ENCODE measurements around the gene COL4A3.
"Not testable (repeated sequence)": the region's sequence is repeated elsewhere in the genome, so short reads cannot be mapped to it uniquely, and the experiment has no call there.

The COL4A3 gene

GRCh38 chr2:227163485-227163997 lies 883 bp upstream of the COL4A3 start:
- no peak for DNase-seq (ENCODE audit: low read depth, low spot score)
- TF ChIP-seq, protein P1, sequence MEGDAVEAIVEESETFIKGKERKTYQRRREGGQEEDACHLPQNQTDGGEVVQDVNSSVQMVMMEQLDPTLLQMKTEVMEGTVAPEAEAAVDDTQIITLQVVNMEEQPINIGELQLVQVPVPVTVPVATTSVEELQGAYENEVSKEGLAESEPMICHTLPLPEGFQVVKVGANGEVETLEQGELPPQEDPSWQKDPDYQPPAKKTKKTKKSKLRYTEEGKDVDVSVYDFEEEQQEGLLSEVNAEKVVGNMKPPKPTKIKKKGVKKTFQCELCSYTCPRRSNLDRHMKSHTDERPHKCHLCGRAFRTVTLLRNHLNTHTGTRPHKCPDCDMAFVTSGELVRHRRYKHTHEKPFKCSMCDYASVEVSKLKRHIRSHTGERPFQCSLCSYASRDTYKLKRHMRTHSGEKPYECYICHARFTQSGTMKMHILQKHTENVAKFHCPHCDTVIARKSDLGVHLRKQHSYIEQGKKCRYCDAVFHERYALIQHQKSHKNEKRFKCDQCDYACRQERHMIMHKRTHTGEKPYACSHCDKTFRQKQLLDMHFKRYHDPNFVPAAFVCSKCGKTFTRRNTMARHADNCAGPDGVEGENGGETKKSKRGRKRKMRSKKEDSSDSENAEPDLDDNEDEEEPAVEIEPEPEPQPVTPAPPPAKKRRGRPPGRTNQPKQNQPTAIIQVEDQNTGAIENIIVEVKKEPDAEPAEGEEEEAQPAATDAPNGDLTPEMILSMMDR (IDR thresholded peaks at IDR 0.05; ENCODE audit: insufficient read depth, low read length, missing control alignments): no peak
- ChIA-PET POLR2A (no interaction called here), CTCF (no interaction called here)
- H3K4me3 ChIP-seq (ENCODE audit: low read depth, low read length): no peak overlapping the region

- TF ChIP-seq, protein P1 (IDR thresholded peaks at IDR 0.05; ENCODE audit: insufficient read depth, low read length, missing control alignments): no peak
- H3K4me3 ChIP-seq (ENCODE audit: low read depth, low read length): no peak overlapping the region
- DNase-seq (ENCODE audit: low read depth, low spot score): no peak
- ChIA-PET CTCF (no interaction called here), POLR2A (no interaction called here)
These were observed 403 bp downstream of the COL4A3 start for GRCh38 chr2:227164763-227165291.

- DNase-seq (ENCODE audit: low read depth, low spot score); H3K4me3 ChIP-seq (ENCODE audit: low read depth, low read length); POLR2A ChIA-PET: not testable (repeated sequence)
- CTCF ChIA-PET: interaction anchor here (1.3 kb wide), 1 partner anchor 66 kb away, joined by 3 read pairs; no protein-coding TSS in a partner anchor
These were observed 7.4 kb downstream of the COL4A3 start for GRCh38 chr2:227171779-227172178.

DNA sequence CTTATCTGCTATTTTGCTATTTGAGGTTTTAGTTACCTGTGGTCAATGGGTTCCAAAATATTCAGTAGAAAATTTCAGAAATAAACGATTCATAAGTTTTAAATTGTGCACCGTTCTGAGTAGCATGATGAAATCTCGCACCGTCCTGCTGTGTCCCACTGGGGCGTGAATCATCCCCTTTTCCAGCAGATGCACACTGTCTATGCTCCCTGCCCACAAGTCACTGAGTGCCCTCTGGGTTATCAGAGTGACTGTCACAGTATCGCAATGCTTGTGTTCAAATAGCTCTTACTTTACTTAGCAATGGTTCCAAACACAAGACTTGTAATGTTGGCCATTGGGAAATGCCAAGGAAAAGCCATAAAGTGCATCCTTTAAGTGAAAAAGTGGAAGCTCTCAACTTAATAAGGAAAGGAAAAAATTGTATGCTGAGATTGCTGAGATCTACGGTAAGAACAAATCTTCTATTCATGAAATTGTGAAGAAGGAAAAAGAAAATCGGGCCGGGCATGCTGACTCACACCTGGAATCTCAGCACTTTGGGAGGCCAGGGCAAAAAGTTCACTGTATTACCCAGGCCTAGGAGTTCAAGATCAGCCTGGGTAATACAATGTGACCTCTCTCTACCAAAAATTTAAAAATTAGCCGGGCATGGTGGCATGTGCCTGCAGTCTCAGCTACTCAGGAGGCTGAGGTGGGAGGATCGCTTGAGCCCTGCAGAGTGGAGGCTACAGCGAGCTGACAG lies 13.3 kb downstream of the COL4A3 start:
- ChIA-PET POLR2A (no interaction called here), CTCF (interaction anchor here (0.7 kb wide), 1 partner anchor 1344 kb away, joined by 3 read pairs; no protein-coding TSS in a partner anchor)
- TF ChIP-seq, protein P1 (IDR thresholded peaks at IDR 0.05; ENCODE audit: insufficient read depth, low read length, missing control alignments): no peak

DNA sequence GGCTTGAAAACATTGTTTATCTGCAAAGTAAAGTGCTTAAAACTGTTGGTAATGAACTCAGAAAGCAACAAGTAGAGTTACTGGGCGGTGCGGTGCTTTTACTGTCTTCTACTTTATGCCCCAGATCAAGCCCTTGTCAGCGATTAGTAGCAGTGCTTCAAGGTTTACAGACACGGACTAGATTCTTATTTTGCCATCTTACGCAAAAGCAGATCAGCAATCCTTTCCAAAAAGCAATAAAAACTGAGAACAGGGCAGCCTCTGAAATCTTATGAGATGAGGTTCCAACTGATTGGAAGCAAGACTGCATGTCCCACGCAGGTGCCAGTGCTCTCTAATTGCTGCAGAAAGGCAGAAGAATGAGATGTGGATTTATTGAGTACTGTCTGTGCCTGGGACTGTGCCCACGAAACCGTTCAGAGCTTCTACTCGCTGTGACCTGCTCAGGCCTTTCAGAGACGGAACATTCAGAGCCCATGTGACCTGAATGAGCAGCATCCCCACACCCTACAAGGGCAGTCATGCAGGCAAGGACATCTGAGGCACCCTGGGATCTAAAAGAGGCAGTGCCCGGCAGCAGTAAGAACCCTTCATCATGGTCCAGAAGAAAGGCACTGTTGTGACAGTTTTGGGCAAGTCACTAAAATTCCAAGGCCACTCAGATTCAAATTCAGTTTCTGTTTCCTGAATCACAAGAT lies 15.7 kb downstream of the COL4A3 start:
- CTCF ChIA-PET: no interaction called here

More for the DNA sequence above, 13.3 kb downstream of the COL4A3 start:
- no peak for DNase-seq (ENCODE audit: low read depth, low spot score)
- H3K4me3 ChIP-seq (ENCODE audit: low read depth, low read length): no peak overlapping the region

GRCh38 chr2:227180770-227181169 lies 16.3 kb downstream of the COL4A3 start:
- TF ChIP-seq, protein P1 (IDR thresholded peaks at IDR 0.05; ENCODE audit: insufficient read depth, low read length, missing control alignments): no peak

More for the DNA sequence above, 15.7 kb downstream of the COL4A3 start:
- TF ChIP-seq, protein P1 (IDR thresholded peaks at IDR 0.05; ENCODE audit: insufficient read depth, low read length, missing control alignments): no peak
- POLR2A ChIA-PET: no interaction called here
- DNase-seq (ENCODE audit: low read depth, low spot score): no peak
- no peak overlapping the region for H3K4me3 ChIP-seq (ENCODE audit: low read depth, low read length)

More at GRCh38 chr2:227180770-227181169, 16.3 kb downstream of the COL4A3 start:
- POLR2A ChIA-PET: no interaction called here
- H3K4me3 ChIP-seq (ENCODE audit: low read depth, low read length): no peak overlapping the region
- DNase-seq (ENCODE audit: low read depth, low spot score): no peak
- CTCF ChIA-PET: no interaction called here

Data from AG04449 (cell line).